Uterus (tissue), 4 donors: Measurements from ENCODE around the gene ANKRD11. TPM values are rescaled to one million over a fixed set of nuclear protein-coding genes. Genes with fewer than 3 reads are reported as not detected.

ENCODE experiments used
- DNase-seq, 2 donors: peaks; one replicate each; pipeline ENCODE4 v3.0.0-alpha.2; 2019 to 2020
- H3K27ac ChIP-seq, 2 donors: fragments of 200-600 bp; sonication (generic); 1 replicate in 1 of 2; 2 replicates in 1 of 2; pipeline ENCODE4 v1.5.1; 2016 to 2018
- H3K27me3 ChIP-seq, 2 donors: fragments of 200-600 bp; sonication (generic); one replicate each; pipeline ENCODE4 v1.5.1; 2018 to 2019; ENCODE audit warnings: control low read depth in 1 of 2
- H3K36me3 ChIP-seq, 2 donors: fragments of 200-600 bp; sonication (generic); one replicate each; pipeline ENCODE4 v1.5.1; 2019; ENCODE audit warnings: control low read depth in 1 of 2
- H3K4me1 ChIP-seq, 2 donors: fragments of 200-600 bp; sonication (generic); one replicate each; pipeline ENCODE4 v1.5.1; 2018 to 2019; ENCODE audit warnings: control low read depth in 1 of 2
- H3K4me3 ChIP-seq, 2 donors: fragments of 200-600 bp; sonication (generic); 1 replicate in 1 of 2; 2 replicates in 1 of 2; pipeline ENCODE4 v1.5.1; 2018 to 2019; ENCODE audit warnings: mild to moderate bottlenecking in 1 of 2
- H3K9me3 ChIP-seq, 2 donors: fragments of 200-600 bp; sonication (generic); one replicate each; pipeline ENCODE4 v1.5.1; 2019; ENCODE audit warnings: control low read depth in 1 of 2
- POLR2A ChIP-seq, 2 donors: fragments of 450-650 bp; IDR thresholded peaks; one replicate each; pipeline ENCODE4 v1.6.1; 2016; ENCODE audit warnings: antibody characterized with exemption in 2 of 2, mild to moderate bottlenecking in 1 of 2, moderate library complexity in 1 of 2
- intact Hi-C: fragments of 100-400 bp; cut with DNase I; formaldehyde crosslinking; loops from one replicate; pipeline ENCODE4 v1.15.1; 2023; ENCODE audit warnings: low total_unique reads
- total RNA-seq, 4 donors: library from RNA; depleted of rRNA in 3 of 4; stranded (reverse); fragments of >200 nt in 3 of 4; gene quantifications; one replicate each; pipeline versions ENCODE4 v1.1.0 to v1.2.4, GENCODE V29; 2014 to 2023
- TF ChIP-seq, protein P1 (sequence below), 4 experiments: fragments of 200-600 bp in 2 of 4; fragments of 450-650 bp in 2 of 4; sonication (generic) in 2 of 4; IDR thresholded peaks; one replicate each; pipeline ENCODE4 v1.5.1; 2016 to 2019; ENCODE audit warnings: antibody characterized with exemption in 4 of 4, mild to moderate bottlenecking in 2 of 4, moderate library complexity in 1 of 4
- donor health status: DM: yes; HTN: yes; CAD: no.

The ANKRD11 gene
- total RNA-seq, 4 donors from 2014 or later: 20.5 to 182 (median 45.5) TPM

DNA sequence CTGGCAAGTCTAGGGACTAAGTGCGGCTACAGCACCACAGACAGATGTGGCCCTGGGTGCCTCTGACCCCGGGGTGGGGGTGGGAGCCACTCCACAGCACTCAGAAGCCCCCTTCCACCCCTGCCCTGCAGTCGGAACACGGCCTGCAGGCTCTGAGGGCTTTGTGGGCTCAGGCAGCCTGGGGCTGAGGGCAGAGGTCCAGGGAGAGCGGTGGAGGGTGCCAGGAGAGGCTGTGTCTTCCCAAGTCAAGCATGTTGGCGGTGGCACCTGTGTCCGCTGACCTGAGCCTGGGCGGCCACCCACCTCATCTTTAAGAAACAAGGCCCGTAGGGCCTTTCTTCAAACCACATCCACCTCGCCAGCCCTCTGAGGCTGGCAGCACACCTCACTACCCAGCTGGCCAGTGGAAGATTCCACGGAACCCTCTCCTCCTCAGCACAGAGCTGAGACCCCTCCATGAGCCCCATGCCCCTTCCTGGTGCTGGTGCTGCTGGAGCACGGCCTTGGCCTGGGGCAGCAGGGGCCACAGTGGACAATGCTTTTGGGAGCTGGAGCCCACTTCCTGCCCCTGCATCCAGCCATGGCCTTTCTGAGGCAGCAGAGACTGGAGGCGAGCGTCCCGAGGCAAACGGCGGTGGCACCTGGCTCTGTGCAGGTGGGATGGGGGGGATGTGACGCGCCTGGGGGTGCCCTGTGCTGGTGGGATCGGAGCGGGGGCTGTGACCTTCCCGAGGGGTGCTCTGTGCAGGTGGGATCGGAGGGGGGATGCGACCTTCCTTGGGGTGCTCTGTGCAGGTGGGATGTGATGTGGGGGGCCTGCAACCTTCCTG, 195.1 kb downstream of the ANKRD11 start:
- no peaks in the 10 kb centered on the region for H3K27me3 ChIP-seq
- no peaks in the 10 kb centered on the region for H3K9me3 ChIP-seq
- peaks cover 0 to 10% of the 10 kb centered on the region in 2 donors for H3K4me1 ChIP-seq
- intact Hi-C loops: no loop called here
- no peak for DNase-seq
- no peaks in the 10 kb centered on the region for H3K36me3 ChIP-seq
- no peak for TF ChIP-seq POLR2A (IDR thresholded peaks at IDR 0.05)
- TF ChIP-seq, protein P1, sequence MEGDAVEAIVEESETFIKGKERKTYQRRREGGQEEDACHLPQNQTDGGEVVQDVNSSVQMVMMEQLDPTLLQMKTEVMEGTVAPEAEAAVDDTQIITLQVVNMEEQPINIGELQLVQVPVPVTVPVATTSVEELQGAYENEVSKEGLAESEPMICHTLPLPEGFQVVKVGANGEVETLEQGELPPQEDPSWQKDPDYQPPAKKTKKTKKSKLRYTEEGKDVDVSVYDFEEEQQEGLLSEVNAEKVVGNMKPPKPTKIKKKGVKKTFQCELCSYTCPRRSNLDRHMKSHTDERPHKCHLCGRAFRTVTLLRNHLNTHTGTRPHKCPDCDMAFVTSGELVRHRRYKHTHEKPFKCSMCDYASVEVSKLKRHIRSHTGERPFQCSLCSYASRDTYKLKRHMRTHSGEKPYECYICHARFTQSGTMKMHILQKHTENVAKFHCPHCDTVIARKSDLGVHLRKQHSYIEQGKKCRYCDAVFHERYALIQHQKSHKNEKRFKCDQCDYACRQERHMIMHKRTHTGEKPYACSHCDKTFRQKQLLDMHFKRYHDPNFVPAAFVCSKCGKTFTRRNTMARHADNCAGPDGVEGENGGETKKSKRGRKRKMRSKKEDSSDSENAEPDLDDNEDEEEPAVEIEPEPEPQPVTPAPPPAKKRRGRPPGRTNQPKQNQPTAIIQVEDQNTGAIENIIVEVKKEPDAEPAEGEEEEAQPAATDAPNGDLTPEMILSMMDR (IDR thresholded peaks at IDR 0.05): no peak
- no peak overlapping the region for H3K4me3 ChIP-seq
- H3K27ac ChIP-seq: no peak overlapping the region

DNA sequence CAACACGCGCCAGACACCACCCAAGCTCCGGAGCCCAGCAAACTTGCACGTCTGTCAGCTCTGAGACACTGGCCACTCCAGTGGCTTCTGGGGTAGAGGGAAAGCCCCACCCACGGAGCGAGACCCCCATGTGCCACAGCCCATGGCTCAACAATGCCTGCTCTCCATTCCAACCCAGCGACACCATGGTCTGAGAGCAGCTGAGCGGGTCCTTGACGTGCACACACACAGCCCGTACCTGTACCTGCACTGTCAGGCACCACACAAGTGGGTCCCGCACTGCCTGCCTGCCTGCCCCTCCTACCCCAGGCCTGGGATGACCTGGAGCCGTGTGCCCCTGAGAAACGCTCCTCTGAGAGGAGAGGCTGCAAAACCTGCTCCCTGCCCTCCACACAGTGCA, 195.9 kb downstream of the ANKRD11 start:
- TF ChIP-seq, protein P1 (IDR thresholded peaks at IDR 0.05): no peak
- Histone ChIP-seq H3K4me3 (no peak overlapping the region), H3K27me3 (no peaks in the 10 kb centered on the region), H3K36me3 (no peaks in the 10 kb centered on the region), H3K9me3 (no peaks in the 10 kb centered on the region), H3K27ac (no peak overlapping the region), H3K4me1 (peaks cover 0 to 6% of the 10 kb centered on the region in 2 donors)
- intact Hi-C loops: no loop called here
- no peak for DNase-seq

DNA sequence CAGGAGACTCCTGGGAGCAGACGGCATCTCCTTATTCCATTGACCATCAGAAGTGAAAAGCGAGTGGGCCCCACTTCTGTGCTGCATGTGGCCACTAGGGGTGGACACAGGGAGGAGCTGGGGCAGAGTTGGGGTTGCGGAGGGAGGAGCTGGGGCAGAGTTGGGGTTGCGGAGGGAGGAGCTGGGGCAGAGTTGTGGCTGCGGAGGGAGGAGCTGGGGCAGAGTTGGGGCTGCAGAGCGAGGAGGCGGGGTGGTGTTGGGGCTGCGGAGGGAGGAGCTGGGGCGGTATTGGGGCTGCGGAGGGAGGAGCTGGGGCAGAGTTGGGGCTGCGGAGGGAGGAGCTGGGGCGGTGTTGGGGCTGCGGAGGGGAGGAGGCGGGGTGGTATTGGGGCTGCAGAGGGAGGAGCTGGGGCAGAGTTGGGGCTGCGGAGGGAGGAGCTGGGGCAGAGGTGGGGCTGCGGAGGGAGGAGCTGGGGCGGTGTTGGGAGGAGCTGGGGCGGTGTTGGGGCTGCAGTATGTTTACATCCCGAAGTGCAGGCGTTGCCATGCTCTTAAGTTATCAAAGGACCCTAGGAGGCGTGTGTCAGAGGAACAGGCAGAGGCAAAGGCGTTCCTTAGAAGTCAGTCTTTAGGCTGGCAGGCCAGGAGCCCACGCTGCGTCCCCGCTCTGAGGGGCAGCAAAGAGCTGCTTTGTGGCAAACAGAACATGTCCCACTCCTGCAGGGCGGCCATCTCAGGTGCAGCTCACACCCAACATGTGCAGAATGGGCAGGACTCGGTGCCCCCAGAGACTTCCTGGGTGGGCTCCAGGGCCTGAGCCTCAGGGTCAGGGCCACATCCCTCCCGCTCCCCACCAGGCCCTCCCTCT, 196.9 kb downstream of the ANKRD11 start:
- no peak for DNase-seq
- Histone ChIP-seq H3K4me3 (no peak overlapping the region), H3K27me3 (no peaks in the 10 kb centered on the region), H3K4me1 (peaks cover 0 to 6% of the 10 kb centered on the region in 2 donors), H3K9me3 (no peaks in the 10 kb centered on the region), H3K27ac (no peak overlapping the region), H3K36me3 (no peaks in the 10 kb centered on the region)
- TF ChIP-seq POLR2A (IDR thresholded peaks at IDR 0.05): no peak
- TF ChIP-seq, protein P1 (IDR thresholded peaks at IDR 0.05): no peak
- intact Hi-C loops: no loop called here

DNA sequence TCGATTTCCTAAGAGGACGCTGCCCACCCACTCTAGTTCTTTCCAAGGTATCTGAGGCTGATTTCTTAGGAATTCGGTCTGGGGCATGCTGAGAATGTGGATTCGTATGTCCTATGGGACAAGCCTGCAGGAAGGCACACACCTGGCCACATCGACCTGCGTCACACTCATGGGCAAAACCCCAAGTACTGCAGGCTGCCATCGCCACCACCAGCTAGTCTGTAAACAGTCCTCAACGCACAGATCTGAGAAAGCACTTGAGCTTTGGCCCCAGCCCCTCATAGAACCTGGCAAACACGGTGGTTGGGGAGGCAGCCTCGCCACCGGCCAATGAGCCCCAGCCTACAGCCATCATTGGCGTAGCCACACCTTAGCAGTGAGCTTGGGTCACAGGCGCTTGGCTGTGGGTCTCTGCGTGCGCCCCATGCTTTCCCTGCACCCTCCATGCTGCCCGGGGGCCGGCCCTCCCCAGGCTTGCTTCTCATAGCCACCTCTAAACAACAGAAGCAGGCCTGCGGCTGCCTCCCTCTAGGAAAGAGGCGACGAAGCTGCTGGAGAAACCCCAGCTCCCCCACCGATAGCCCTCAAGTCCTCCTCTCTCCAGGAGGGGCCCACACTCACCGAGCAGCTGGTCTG, 197.8 kb downstream of the ANKRD11 start:
- H3K27ac ChIP-seq: no peak overlapping the region
- DNase-seq: no peak
- no peaks in the 10 kb centered on the region for H3K36me3 ChIP-seq
- H3K4me3 ChIP-seq: no peak overlapping the region
- intact Hi-C loops: no loop called here
- no peaks in the 10 kb centered on the region for H3K9me3 ChIP-seq
- H3K4me1 ChIP-seq: peaks cover 0 to 6% of the 10 kb centered on the region in 2 donors
- no peaks in the 10 kb centered on the region for H3K27me3 ChIP-seq
- TF ChIP-seq, protein P1 (IDR thresholded peaks at IDR 0.05): no peak
- no peak for TF ChIP-seq POLR2A (IDR thresholded peaks at IDR 0.05)
